GM12874 (cell line): Measurements from ENCODE around the gene PRRC2C.

ENCODE experiments used
- CTCF ChIP-seq: IDR thresholded peaks from 2 replicates; pipeline ENCODE4 v1.5.1; 2011; ENCODE audit warnings: low read depth, mild to moderate bottlenecking, control low read depth, low read length, moderate library complexity; ENCODE audit not compliant: insufficient read depth

Gene PRRC2C

DNA sequence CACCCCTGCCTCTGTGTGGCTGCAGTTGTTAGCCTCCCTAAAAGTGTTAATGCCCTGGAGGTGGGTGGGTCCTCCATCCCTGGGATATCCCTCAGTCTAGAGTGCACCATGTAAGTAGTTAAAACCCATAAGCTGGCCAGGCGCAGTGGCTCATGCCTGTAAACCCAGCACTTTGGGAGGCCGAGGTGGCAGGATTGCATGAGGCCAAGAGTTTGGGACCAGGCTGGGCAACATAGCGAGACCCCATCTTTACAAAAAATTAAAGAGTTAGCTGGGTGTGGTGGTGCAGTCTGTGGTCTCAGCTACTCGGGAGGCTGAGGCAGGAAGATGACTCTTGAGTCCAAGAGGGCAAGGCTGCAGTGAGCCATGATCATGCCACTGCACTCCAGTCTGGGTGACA, 156.9 kb downstream of the PRRC2C start:
- no peak for TF ChIP-seq CTCF
